ENCODE data around the gene MTA2. TPM values are rescaled to one million over a fixed set of nuclear protein-coding genes. Genes with fewer than 3 reads are reported as not detected.
"Not testable (repeated sequence)": the region's sequence is repeated elsewhere in the genome, so short reads cannot be mapped to it uniquely, and the experiment has no call there.

Gene MTA2
- 33.1 TPM for total RNA-seq
- long read RNA-seq, partial matches to known transcripts = 1 of 6 reads
- long read RNA-seq, other reads (novel, unspliced or antisense) = 1 of 6 reads

- peak; percentile 90 for ATAC-seq
- DNase-seq = peak; percentile 97
- intact Hi-C loops (cut with micrococcal nuclease) = no loop called here
Measured at GRCh38 chr11:62601372-62602140, at the start of gene MTA2. TSS of gene MTA2 (minus strand) at chr11:62601865. CDS start at chr11:62601450, 415 bp downstream.

- intact Hi-C loops (cut with micrococcal nuclease) = not testable (repeated sequence)
Measured at GRCh38 chr11:62650283-62650682, 48.6 kb upstream of the MTA2 start.

GRCh38 chr11:62649486-62649885 is 47.8 kb upstream of the MTA2 start:
- DNase-seq (no peak), ATAC-seq (no peak)
- intact Hi-C loops (cut with micrococcal nuclease) = no loop called here

More at GRCh38 chr11:62650283-62650682, 48.6 kb upstream of the MTA2 start:
- ATAC-seq, DNase-seq: not testable (repeated sequence)

GRCh38 chr11:62648967-62649364 is 47.3 kb upstream of the MTA2 start:
- no peak for ATAC-seq
- intact Hi-C loops (cut with micrococcal nuclease) = no loop called here
- no peak for DNase-seq

GRCh38 chr11:62648185-62648966 is 46.7 kb upstream of the MTA2 start:
- ATAC-seq (no peak), DNase-seq (no peak)
- intact Hi-C loops (cut with micrococcal nuclease) = no loop called here

- DNase-seq = no peak
- intact Hi-C loops (cut with micrococcal nuclease) = no loop called here
- no peak for ATAC-seq
Measured at GRCh38 chr11:62647609-62648005, 45.9 kb upstream of the MTA2 start.

- ATAC-seq (peak; percentile 1), DNase-seq (peak; percentile 36)
- intact Hi-C loops (cut with micrococcal nuclease) = no loop called here
Measured at GRCh38 chr11:62646825-62647608, 45.4 kb upstream of the MTA2 start.

GRCh38 chr11:62645946-62646824 is 44.5 kb upstream of the MTA2 start, which contains the start of gene GANAB:
TSS of gene GANAB (minus strand) at chr11:62646613. CDS start at chr11:62646599, 14 bp downstream.
- DNase-seq (peak; percentile 99), ATAC-seq (peak; percentile 98)
- intact Hi-C loops (cut with micrococcal nuclease) = no loop called here

GRCh38 chr11:62645671-62645945 is 43.9 kb upstream of the MTA2 start:
- no peak for DNase-seq
- intact Hi-C loops (cut with micrococcal nuclease) = no loop called here
- no peak for ATAC-seq

GRCh38 chr11:62644220-62644619 is 42.6 kb upstream of the MTA2 start:
- no peak for DNase-seq
- intact Hi-C loops (cut with micrococcal nuclease) = no loop called here
- ATAC-seq = no peak

GRCh38 chr11:62632492-62632891 is 30.8 kb upstream of the MTA2 start:
- intact Hi-C loops (cut with micrococcal nuclease) = no loop called here
- DNase-seq = no peak

GRCh38 chr11:62627713-62628112 is 26.0 kb upstream of the MTA2 start:
- intact Hi-C loops (cut with micrococcal nuclease) = no loop called here
- ATAC-seq (no peak), DNase-seq (no peak)

More at GRCh38 chr11:62632492-62632891, 30.8 kb upstream of the MTA2 start:
- no peak for ATAC-seq

GRCh38 chr11:62622476-62623089 is 20.9 kb upstream of the MTA2 start:
- no peak for ATAC-seq
- intact Hi-C loops (cut with micrococcal nuclease) = no loop called here
- DNase-seq = no peak

GRCh38 chr11:62621567-62622470 is 20.2 kb upstream of the MTA2 start, which contains the start of gene B3GAT3:
TSS of gene B3GAT3 (minus strand) at chr11:62621986. CDS start at chr11:62621947, 39 bp downstream.
- ATAC-seq = peak; percentile 99
- intact Hi-C loops (cut with micrococcal nuclease) = no loop called here
- DNase-seq = peak; percentile 99

- intact Hi-C loops (cut with micrococcal nuclease) = no loop called here
- ATAC-seq (no peak), DNase-seq (no peak)
Measured at GRCh38 chr11:62621027-62621566, 19.4 kb upstream of the MTA2 start.

GRCh38 chr11:62616957-62617356 is 15.3 kb upstream of the MTA2 start:
- intact Hi-C loops (cut with micrococcal nuclease); DNase-seq; ATAC-seq: not testable (repeated sequence)

GRCh38 chr11:62615521-62615920 is 13.9 kb upstream of the MTA2 start:
- ATAC-seq (no peak), DNase-seq (no peak)
- intact Hi-C loops (cut with micrococcal nuclease) = no loop called here

Measured in left ventricle myocardium superior (tissue), 1 donor.